EL (cell line): Measurements from ENCODE around the gene NDUFC2.
"Not testable (repeated sequence)": the region's sequence is repeated elsewhere in the genome, so short reads cannot be mapped to it uniquely, and the experiment has no call there.

Source experiments
- DNase-seq: peaks from one replicate; pipeline ENCODE4 v3.0.0-alpha.2; 2016

Gene NDUFC2

DNA sequence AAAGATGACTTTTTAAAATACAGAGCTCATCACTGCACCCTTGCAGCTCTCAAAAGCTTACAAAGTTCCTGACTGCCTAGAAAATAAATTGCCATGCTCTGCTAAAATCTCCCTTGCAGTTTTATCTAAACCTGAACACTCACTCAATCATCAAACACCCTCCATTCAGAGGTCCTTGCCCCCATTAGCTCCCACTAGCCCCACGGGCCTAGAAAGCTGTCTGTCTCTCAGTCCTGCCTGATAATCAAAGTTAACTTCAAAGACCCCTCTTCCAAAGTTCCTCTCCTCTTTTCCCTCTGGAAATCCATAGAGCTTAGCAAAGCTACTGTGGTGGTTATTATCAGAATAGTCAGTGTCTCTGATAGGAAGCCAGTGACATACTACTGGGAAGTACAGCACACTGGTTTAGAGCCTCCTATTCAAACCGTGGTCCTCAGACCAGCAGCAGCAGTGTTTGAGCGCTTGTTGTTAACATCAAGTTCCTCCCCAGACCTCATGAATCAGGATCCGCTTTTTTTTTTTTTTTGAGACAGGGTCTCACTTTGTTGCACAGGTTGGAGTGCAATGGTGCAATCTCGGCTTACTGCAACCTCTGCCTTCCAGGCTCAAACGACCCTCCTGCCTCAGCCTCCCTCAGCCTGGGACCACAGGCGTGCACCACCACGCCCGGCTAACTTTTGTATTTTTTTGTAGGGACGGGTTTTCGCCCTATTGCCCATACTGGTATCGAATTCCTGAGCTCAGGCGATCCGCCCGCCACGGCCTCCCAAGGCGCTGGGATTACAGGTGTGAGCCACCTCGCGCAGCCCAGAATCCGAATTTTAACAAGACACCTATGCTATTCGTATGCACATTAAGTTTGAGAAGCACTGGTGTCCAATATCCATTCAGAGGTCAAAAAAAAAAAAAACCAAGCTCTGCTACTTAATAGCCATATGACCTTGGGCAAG is 1.2 kb downstream of the NDUFC2 start:
- DNase-seq = no peak

DNA sequence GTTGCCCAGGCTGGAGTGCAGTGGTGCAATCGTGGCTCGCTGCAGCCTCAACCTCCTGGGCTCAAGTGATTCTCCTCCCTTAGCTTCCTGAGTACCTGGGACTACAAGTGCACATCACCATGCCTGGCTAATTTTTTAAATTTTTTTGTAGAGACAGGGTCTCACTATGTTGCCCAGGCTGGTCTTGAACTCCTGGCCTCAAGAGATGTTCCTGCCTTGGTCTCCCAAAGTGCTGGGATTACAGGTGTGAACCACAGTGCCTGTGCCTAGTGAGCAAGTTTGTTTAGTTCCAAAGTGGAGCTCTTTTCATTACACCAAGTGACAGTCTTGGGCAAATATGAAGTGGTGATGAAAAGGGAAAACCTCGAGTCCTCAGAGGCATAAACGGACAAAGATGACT is 2.1 kb downstream of the NDUFC2 start:
- DNase-seq = not testable (repeated sequence)

DNA sequence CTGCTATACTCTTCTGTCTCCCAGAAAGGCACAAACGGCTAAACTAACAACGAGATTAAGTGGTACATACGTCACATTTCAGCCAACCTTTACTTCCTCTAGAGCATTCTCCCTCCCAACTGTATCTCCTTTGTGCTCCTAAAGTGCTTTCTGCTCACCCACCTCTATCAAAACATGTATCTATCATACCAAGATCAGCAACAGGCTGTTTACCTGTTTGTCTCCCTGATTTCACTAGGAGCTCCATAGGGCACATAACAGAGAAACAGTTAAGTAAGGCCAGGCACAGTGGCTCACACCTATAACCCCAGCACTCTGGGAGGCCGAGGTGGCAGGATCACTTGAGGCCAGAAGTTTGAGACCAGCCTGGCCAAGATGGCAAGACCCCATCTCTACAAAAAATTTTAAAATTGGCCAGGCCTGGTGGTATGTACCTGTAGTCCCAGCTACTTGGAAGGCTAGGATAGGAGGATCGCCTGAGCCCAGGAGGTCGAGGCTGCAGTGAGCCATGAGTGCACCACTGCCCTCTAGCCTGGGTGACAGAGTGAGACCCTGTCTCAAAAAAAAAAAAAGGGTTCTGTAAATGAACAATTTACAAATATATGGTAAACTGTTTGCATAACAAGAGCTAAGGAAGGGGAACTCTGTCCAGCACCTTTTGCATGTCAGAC is 2.8 kb downstream of the NDUFC2 start:
- no peak for DNase-seq

DNA sequence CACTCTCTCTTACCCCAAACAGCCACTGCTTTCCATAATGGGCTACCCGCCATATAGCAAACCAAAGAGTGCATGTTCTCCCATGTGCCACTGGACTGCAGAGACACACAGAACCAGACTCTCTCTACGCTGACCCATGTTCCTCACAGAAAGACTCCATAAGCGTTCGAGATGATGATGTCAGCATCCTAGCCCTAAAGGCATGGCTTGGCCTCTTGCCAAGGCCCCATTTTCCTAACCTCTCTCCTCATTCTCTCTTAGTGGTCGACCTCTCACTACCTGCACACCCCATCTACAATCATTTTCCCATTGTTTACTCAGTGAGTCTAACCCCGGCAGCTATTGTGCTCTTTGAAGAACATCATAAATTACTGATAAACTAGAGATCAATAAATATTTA is 4.9 kb downstream of the NDUFC2 start:
- DNase-seq = peak; percentile 18

DNA sequence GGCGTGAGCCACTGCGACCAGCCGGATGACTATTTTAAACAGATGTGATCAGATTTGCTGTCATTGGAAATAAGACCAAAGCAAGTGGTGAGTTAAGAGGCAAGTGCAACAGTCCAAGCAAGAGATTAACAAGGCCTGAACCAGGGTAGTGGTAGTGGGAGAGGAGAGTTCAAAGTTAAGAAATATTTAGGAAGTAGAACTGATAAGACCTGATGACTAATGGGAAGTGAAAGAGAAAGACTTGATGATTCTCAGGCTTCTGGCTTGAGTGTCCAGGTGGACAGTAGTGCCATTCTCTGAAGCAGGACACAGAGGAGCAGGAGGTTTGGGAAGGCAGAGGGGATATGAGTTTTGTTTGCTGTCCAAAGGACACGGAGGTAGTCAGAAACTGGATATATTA is 7.2 kb downstream of the NDUFC2 start:
- DNase-seq = no peak

DNA sequence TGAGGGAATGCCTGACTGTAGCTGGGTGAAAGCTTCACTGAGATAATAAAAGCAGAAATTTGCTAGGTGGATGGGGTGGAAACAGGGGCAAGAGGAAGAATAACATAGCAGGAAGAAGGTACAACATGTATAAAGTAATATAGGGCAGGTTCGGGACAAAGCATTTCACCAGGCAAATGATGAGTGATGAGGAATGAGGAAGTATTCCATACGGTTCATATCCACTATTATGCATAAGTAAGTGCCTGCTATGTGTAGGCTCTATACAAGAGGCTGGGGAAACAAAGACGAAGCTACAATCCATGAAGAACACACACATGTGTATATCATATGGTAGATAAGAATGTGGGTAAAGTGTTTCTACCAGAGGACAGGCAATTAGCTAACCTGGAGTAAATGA is 7.9 kb downstream of the NDUFC2 start:
- DNase-seq = no peak

DNA sequence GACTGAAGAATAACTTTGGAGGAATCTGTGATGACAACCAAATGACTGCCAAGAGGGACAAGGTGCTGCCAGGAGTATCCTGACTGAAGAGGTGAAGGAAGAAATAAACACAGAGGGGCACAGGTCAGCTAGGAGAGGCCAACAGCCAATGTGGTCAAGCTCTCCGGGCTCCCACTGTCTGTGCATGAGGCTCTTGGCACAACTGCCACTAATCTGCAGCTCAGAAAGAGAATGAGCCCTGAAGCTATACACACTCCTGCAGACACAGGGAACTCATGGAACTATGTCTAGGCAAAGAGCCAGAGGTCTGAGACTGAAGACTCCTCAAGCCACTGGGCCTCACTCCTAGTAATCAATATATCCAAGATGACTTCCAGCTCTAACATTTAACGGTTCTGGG is 9.0 kb downstream of the NDUFC2 start:
- no peak for DNase-seq

DNA sequence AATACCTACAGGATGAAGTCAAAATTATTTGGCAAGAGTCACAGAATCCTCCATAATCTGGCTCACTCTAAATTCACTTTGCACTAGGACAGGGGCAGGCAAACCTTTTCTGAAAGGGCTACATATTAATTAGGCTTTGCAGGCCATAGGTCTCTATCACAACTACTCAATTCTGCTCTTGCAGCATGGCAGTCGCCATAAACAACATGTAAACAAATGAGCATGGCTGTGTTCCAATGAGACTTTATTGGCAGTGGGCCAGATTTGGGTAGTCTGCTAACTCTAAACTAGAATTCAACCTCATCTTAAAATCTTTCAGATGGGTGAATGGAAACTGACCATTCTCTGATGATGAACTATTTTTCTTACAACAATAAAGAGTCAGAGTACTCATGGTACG is 10.2 kb downstream of the NDUFC2 start:
- no peak for DNase-seq

DNA sequence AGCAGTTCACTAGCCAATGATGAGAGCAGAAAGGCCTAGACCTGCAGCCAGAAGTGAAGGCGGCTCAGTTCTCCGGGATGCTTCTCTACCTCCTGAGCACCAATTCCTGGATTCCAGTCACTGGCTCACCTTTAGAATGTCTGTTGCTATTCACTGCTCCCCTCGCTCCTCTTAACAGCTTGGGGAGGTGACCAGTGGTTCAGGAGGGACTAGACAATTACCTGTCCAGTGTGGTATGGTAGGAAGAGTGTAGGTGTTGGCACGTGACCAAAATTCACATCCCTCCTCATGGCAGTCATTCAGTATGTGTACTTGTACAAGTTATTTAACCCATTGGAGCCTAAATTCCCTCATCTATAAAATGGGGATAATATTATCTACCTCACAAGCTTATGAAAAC is 12.0 kb downstream of the NDUFC2 start:
- DNase-seq = no peak

DNA sequence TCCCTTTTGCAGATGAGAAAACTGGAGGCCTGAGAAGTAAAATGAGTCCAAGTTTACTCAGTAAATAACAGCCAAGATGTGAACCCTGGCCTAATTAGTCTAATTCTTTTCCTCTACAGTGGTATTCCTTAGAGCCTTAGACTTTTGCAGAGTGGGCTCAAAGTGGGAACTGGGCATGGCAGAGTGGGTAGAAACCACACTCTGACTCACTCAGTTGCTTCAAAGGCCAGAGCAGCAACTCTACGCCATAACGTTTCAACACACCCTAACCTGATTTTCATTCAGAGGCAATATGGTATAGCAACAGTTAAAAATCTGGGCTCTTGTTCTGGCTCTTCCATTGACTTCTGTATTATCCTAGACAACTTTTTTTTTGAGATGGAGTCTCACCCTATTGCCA is 13.2 kb downstream of the NDUFC2 start:
- DNase-seq = no peak

DNA sequence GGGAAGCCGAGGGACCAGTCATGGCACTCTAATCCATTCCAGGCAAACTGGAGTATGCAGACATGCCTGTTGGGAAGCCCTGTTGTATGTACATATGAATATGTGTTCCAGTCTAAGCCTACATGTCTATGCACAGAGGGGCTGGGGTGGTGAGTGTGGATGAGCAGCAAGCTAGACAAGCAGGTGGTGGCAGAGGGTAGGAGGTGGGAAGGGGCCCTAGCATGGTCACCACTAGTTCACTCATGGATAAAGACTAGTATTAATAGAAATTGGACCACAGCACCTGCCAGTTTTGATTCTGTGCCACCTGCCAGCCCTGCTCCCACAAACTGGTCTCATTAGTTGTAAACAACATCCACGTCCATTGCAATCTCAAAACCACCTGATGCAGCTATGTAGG is 14.5 kb downstream of the NDUFC2 start:
- DNase-seq = no peak

DNA sequence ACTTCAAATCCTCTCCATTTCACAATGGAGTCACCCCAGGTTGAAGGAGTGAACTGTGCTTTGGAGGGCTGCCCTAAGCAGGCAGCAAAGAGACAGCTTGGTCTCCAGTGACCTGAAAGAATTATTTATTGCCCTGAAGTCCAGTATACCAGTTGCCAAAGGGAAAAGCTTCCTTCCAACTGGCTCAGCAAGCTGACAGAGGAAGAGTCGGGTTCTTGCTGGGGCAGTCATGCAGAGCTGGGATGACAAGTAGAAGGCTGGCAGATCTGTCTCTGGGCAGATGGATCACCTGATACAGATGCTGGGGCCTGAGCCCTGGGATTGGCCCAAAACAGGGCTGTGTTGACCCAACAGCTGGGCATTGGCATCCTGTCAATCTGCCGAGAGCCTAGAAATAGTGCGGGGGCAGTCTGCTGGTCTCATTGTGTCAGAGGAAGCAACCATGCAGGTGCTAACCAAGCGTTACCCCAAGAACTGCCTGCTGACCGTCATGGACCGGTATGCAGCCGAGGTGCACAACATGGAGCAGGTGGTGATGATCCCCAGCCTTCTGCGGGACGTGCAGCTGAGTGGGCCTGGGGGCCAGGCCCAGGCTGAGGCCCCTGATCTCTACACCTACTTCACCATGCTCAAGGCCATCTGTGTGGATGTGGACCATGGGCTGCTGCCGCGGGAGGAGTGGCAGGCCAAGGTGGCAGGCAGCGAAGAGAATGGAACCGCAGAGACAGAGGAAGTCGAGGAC is 16.1 kb downstream of the NDUFC2 start, which contains the start of gene THRSP:
Gene THRSP (plus strand): TSS at position 422 of the 742 bp plus-strand sequence. CDS start 21 bp downstream, at position 443.
- DNase-seq = no peak

DNA sequence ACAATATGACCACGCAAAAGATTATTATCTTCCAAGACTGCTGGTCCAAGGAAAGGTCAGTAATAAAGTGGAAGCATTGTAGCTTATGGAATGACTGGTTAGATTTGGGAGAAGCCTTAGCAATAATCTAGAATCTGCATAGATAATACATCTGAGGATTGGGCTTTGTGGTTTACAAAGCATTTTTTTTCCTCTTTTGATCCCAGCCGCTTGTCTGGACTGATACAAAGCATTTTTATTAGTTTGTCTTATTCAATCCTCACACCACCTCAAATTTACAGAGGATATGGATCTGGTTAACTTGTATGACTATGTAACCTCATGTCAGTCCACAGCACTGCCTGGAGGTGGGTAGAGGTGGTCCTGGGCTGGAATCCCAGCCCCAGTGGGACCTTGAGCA is 17.0 kb downstream of the NDUFC2 start:
- DNase-seq = no peak

DNA sequence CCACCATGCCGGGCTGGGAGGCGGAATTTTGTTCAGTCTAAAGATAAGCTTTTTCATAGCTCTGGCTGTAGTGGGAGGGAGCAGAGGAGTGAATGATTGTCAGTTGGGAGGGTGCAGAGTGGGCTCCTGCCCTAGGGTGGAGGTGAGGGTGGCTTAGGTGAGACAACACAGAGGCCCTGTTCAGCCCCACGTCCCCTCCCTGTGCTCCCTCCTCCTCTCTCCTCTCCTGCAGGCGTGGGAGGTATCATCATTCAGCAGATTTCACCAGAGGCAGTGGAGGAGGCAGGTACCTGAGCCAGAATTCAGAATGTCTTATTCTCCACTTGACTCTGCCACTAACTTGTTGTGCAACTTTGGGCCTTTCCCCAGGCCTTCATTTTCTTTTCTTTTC is 17.7 kb downstream of the NDUFC2 start:
- no peak for DNase-seq

DNA sequence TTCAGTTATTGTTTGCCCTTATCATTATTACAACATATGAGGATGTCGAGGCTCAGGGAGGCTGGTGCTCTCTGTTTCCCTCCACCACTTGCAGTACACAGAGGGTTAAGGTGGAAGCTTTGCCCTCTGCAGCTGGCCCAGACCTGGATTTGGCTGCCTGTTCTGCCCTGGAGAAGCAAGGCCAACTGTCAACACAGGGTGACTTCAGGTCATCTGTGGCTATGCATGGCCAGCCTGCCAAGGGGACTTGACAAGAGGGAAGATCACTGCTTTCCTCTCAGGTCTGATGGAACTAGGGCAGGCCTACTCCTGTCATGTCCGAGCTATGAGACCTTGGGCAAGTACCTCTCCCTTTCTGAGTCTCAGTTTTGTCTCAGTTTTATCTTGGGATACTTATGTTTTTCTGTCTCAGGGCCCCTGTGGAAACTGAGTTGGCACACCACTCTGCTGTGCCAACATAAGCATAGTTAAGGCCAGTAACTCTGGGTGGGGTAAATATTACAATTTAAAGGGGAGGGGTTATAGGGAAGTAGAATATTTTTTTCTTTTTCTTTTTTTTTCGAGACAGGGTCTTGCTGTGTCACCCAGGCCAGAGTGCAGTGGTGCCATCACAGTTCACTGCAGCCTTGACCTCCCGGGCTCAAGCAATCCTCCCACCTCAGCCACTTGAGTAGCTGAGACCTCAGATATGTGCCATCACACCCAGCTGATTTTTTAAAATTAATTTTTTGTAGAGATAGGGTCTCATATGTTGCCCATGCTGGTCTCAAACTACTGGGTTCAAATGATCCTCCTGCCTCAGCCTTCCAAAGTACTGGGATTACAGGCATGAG is 18.4 kb downstream of the NDUFC2 start:
- DNase-seq = no peak

DNA sequence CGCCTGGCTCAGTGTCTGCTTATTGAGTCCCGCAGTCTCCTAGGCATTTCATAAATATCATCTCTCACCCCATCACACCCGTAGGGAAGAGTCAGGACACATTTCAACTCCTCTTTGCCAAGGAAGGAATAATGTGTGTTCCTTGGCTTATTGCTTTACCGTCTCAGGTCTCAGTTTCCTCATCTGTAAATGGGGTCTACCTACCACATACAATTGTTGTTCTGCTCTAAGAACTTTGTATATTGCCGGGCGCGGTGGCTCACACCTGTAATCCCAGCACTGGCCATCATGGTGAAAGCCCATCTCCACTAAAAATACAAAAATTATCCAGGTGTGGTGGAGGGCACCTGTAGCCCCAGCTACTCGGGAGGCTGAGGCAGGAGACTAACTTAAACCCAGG is 19.1 kb downstream of the NDUFC2 start:
- no peak for DNase-seq

DNA sequence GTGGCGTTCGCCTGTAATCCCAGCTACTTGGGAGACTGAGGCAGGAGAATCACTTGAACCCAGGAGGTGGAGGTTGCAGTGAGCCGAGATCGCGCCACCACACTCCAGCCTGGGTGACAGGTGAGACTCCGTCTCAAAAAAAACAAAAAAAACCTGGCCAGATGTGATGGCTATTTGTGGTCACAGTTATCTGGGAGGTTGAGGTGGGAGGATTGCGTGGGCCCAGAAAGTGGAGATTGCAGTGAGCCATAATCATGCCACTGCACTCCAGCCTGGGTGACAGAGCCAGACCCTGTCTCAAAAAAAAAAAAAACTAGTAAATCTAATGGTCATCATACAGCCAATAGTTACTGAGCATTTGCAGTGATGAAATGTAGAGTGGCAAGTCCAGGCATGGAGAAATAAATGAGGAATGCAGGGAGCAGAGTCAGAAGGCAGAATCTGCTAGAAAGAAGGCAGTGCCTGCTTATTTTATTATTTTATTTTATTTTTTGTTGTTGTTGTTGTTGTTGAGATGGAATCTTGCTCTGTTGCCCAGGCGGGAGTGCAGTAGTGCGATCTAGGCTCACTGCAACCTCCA is 19.8 kb downstream of the NDUFC2 start:
- not testable (repeated sequence) for DNase-seq

DNA sequence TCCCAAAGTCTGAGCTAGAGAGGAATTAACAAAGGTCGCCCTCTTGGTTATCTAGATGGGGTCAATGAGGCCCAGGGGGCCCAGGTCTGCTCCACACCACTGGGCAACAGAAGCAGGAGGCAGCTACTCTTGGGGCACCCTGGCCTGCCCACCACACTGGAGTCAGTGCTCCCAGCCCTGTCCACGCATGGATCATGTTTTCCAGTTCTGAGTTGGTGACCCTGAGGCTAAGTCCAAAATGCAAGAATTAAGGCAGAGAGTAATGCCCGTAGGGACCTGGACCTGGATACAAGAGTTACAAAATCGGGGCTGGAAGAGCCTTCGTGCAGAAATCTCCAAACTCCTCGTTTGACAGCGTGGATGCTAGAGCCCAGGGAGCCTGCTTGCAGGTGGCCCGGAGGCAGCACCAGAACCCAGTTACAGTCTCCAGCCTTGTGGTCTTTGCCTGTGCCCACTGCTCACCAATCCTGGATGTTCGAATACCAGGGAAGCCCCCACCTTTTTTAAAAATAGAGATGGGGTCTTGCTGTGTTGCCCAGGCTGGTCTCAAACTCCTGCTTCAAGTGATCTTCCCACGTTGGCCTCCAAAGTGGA is 22.1 kb downstream of the NDUFC2 start:
- no peak for DNase-seq

DNA sequence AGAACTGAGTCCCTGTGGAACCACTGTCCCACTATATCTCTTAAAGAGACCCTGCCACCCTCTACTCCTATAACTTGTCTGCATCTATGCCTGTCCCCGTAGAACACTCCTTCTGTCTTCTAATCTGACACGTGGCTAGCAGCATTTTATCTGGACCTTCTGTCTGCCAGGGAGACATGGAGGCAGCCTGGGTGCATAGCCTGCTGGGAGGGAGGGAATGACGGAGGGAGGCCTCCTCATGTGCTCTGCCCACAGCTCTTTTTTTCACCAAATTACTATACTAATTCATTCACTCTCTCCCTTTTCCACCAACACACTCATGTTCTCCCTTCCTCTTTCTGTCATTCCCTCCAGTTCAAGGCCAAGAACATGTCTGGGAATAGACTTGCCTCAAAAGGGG is 23.6 kb downstream of the NDUFC2 start:
- no peak for DNase-seq

DNA sequence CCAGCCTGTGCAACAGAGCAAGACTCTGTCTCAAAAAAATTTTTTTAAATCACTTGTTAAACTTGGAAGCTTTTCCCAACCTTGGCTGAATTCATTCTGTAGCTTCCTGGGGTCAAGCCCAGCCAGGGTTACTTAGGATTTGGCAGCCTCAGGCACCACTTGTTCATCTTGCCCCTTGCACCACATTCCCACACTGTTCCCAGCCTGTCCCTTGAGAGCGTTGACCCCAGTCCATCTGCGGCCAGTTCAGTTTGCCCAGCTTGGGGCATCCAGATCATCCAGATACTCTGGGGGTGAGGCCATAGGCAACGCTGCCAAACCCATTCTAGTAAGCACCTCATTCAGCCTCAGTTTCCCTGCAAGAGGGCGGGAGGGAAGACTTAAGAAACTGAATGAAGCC is 24.7 kb downstream of the NDUFC2 start:
- DNase-seq = no peak

DNA sequence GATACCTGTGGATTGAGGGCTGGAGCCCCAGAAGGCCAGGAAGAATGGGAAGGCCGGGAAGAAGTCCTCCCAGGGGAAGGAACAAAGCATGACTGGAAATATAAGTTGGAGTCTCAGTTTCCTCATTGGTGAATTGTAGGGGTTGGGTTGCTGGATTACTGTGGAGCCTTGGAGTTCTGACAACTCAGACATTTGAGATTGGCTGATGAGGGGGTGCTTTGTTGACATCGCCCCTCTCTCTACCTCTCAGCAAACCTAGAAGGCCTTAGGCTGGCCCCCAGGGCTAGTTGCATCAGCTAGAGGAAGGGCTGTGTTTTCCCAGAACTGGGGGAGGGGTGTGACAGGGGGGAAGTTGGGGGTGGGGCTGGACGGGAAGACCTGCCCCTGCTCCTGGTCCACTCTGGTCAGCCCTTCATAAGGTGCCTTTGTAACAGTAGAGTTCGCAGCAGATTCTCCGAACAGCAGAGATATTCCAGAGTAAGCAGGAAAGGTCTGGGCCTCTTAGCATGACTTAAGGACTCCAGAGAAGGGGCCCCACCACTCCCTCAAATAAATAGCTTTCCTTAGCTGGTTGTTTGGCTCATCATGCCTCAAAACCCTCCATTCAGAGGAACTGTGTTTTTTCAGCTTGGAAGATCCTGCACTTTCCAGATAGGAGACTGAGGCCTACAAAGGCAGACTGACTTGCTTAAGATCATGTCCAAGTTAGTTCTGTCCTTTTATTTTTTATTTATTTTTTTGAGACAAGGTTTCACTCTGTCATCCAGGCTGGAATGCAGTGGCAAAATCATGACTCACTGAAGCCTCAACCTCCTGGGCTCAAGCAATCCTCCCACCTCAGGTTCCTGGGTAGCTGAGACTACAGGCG is 28.5 kb downstream of the NDUFC2 start:
- DNase-seq = peak; percentile 84
